Fibroblast of upper back skin (primary cell): ENCODE results near the gene PRKD2.
"Not testable (repeated sequence)": the region's sequence is repeated elsewhere in the genome, so short reads cannot be mapped to it uniquely, and the experiment has no call there.

ENCODE experiments used
- DNase-seq: peaks from one replicate; pipeline ENCODE4 v3.0.0-alpha.2; 2013

The PRKD2 gene

DNA sequence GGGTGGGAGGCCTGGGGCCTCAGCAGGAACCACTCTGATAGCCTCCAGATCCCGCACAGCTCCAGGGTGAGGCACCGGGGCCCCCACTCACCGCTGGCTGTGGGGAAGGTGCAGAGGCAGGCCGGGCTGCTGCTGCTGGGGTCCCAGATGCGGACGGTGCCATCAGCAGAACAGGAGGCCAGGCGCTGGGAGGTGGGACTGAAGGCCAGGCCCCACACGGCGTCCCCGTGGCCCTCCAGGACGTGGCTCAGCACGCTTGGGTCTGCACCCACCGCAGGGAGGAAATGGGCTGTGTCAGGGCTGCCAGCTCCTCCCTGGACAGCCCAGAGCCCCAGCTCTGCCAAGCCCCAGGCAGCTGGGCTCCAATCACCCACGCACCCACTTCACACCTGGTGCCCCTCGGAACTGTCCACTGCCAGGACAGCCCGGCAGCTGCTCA lies 6.1 kb upstream of the PRKD2 start:
- DNase-seq = no peak

GRCh38 chr19:46722421-46723022 lies 5.6 kb upstream of the PRKD2 start:
- DNase-seq = no peak

- DNase-seq = no peak
Observed at GRCh38 chr19:46722004-46722380, 5.1 kb upstream of the PRKD2 start.

DNA sequence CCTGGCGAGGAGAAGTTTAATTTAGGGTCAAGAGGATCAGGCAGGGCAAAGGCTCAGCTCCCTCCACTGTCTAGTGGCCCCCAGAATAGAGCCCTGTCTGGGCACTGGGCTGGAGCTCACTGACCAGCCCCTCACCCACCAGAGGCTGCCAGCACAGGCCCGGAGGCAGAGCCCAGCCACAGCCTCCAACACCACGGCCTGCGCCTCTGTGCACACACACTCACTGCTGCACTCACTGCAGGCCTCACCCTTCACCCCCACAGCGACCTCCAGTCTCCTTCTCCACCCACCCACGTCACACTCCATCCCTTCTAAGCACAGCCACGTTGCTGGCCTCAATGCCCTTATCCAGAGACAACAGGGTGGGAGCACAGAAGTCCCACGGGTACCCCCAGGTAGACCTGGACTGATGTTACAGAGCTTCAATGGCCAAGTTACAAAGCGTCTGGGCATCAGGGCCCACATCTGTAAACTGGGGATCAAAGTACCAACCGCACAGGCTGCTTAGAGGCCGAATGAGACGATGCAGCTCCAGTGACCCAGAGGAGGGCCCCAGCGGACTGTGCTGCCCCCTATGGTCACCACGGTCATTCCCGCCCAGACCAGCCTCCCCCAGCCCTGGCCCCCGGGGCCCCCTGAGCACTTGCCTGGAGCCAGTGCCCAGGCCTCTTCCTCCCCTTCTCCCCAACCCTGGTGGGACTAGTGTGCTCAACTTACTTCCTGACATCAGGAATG lies 4.5 kb upstream of the PRKD2 start:
- no peak for DNase-seq

GRCh38 chr19:46720503-46721239 lies 3.8 kb upstream of the PRKD2 start:
- no peak for DNase-seq

DNA sequence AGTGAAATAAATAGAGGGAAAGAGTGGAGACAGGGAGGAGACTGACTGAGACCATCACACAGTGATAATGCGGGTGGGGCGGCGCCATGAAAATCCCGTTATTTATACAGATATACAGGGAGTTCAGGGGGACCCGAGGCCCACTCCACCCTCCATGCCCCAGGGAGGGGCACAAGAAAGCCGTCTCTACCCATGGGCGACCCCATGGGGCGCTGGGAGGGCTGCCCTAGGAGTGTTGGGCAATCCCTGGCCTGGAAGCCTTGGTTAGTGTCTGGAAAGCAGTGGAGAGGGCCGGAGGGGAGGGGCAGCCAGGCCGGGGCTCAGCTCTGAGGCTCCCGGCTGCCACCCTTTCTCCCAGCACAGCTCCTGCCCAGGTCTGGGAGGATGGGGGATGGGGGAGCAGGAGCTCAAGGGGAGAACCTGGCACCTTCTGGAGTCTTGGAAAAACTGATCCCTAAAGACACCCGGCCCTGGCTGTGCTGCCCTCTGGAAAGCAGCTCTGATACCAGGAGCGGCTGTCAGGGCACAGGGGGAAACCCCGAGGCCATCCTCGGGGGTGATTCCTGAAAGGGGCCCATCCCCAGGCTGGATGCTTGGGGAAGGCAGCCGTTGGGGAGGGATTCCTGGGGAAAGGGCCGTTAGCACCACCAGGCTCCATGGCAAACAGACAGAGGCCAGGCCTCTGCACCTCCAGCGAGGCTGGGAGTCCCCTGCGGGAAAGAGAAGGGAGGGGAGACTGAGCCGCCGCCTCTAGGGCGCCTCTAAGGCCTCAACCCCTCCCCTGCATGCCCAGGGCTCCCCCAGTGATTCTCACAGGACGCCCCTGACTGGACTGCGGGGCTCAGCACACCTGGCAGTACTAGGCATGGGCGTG lies 3.0 kb upstream of the PRKD2 start:
- no peak for DNase-seq

DNA sequence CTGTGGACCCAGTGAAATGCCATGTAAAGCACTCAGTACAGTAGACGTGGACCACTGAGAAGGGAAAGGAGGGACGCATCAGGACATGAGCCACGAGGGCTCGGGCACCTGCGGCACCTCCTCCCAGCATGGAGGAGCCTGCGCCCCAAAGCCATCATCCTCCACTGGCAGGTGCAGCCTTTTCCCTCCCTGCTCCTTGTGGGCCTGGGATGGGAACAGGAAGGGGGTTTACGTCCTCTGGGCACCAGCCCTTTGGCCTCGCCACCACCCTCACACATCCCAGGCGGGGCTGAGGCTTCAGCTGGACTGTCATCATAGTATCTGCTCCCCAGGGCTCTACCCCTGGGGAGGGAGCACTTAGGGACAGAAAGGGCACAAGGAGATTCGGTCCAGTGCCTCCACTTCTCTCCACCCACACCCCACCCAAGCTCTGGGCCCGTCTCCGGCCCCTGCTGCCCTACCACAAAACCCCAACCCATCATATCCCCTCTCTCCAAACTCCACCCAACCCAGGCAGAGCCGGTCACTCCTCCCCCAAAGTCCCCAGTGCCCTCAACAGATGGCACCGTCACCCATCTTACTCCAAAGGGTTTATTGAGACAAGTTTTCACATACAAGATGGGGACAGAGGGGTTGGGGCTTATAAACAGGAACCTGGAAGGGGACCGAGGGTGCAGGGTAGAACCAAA lies 2.2 kb upstream of the PRKD2 start:
- DNase-seq = no peak

DNA sequence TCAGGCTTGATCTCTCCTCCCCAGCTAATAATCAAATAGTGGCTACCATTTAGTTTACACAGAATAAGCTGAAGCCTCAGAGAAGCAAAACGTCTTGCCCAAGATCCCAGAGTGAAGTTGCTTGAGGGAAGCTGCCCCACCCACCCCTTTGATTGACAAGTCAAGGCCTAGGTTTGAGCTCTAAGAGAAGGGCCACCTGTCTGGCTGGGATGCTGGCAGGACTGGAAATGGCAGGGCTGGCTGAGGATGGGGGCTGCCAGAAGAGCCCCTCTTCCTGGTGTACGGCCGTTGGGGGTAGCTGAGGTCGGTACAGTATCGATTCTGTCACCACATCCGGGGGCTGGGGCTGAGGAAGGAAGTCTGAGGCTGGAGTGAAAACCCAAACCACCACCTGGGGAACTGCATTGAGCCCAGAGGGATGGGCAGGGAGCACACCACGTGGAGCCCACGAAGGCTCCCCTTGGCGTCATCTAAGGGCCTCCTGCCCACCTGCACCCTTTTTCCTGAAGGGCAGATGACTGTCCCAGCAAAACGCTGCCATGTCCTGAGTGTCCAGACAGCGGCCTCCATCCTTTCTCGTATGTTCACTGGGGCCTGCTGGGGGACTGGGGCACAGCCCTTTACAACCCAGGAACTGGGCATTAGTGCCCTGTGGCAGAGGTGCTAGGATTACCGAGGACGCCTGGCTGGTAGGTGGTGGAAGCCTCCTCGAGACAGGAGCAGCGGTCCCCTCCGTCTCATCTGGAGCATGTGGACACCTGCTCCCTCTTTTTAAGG lies 1.4 kb upstream of the PRKD2 start:
- DNase-seq = no peak

- DNase-seq = no peak
Observed at GRCh38 chr19:46717716-46718143, 816 bp upstream of the PRKD2 start.

GRCh38 chr19:46716672-46717033 lies 261 bp downstream of the PRKD2 start:
- no peak for DNase-seq

DNA sequence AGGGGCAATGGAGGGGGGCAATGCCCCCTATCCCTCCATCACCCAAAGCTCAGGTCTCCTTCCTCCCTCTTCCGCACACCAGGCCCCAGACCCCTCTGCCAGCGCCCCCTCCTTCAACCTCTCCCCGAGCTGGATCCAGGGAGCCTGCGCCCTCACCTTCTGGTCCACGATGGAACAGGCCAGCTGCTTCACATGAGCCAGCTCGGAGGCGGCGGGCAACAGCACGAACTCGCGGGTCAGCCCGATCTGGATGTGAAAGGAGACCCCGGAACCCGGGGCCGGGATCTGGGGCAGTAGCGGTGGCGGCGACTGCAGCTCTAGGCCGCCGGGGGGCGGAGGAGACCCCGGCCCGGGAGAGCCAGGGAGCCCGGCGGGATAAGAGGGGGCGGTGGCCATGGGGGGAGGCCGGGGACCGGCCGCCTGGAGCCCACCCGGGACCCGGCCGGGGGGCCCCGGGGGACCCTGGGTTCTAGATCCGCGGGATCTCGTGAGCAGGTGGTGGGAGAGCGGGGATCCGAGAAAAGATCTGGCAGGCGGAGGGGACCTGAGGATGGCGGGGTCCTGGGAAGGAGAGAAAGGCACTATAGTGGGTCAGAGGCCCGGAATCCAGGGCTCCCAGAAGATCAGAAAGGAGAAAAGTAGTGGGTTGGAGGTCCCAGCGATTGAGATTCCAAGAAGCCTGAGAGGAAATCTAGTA lies 791 bp downstream of the PRKD2 start:
- DNase-seq = no peak

- no peak for DNase-seq
Observed at GRCh38 chr19:46715620-46715974, 1.3 kb downstream of the PRKD2 start.

- no peak for DNase-seq
Observed at GRCh38 chr19:46714444-46715106, 2.3 kb downstream of the PRKD2 start.

- peak; percentile 80 for DNase-seq
Observed at GRCh38 chr19:46713781-46714443, 3.0 kb downstream of the PRKD2 start.

DNA sequence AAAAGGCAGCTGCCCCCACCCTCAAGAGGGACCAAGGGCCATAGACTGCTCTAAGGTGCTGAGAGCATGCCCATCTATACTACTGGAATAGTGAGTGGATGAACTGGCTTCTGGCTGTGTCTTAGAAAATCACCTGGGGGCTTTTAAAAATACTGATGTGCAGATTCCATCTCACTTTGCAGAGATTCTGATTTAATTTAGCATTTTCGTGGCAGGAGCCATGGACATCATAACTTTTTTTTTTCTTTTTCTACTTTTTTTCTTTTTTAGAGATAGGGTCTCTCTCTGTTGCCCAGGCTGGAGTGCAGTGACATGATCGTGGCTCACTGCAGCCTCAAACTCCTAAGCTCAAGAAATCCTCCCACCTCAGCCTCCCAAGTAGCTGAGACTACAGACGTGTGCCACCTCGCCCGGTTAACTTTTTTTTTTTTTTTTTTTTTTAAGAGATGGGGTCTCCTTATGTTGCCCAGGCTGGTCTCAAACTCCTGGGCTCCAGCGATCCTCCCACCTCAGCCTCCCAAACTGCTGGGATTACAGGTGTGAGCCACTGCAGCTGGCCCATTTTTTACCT lies 4.1 kb downstream of the PRKD2 start:
- not testable (repeated sequence) for DNase-seq

GRCh38 chr19:46710687-46711086 lies 6.2 kb downstream of the PRKD2 start:
- DNase-seq = no peak

- peak; percentile 36 for DNase-seq
Observed at GRCh38 chr19:46704379-46705076, 12.4 kb downstream of the PRKD2 start.

DNA sequence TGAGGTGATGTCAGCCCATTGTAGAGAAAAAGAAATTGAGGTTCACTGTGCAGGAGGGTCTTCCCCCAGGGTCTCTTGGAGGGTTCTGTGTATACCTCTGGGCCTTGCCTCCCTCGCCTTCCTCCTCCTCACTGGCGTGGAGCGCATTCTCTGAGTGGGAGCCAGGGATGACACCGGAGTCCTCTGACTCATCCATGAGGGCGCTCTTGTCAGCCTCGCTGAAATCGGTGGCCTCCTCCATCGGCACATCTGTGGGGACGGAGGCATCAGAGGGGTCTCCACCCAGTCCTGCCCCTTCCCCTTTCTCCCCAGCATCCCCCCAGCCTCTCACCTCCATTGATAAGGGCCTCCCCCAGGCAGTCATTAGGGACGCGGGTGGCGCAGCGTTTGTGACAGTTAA lies 16.2 kb downstream of the PRKD2 start:
- DNase-seq = no peak
